Measurements from ENCODE around the gene AARS2. TPM values are rescaled to one million over a fixed set of nuclear protein-coding genes. Genes with fewer than 3 reads are reported as not detected.
A peak's percentile ranks its signal among the peaks of the same experiment; 100 is the strongest.

The AARS2 gene
- total and polyA plus RNA-seq, 2 of the 4 experiments (the other 2 are of a cell fraction), result 9.1 to 10.4 TPM

GRCh38 chr6:44298055-44298803 lies 14.9 kb downstream of the AARS2 start:
- no TSS peak for BruUV-seq (replicated peaks)
- H3K4me2 ChIP-seq (ENCODE audit: low read depth, low read length), result peak overlapping the region; percentile 88
- H3K4ac ChIP-seq (ENCODE audit: low read depth, low read length), result peak overlapping the region; percentile 82; the same call in 1 of the 2 replicates
- 42% methylated on average over 7 of the region's 20 CpGs; no CpG with 5 or more reads in 1 of the 2 experiments for WGBS, 2 experiments (ENCODE audit: extremely low coverage in 2 of 2, insufficient read length in 1 of 2)
- H3K23ac ChIP-seq (ENCODE audit: low read depth, low read length), result peak overlapping the region; percentile 8; the same call in 1 of the 2 replicates
- peak overlapping the region; percentile 88 for H2AFZ ChIP-seq (replicated peaks; ENCODE audit: low read length, poor library complexity)
- H2AK9ac ChIP-seq (replicated peaks; ENCODE audit: low read depth, low read length, poor library complexity), result peak overlapping the region; percentile 71
- peak overlapping the region; percentile 65 to 66; a peak in 2 of 4 replicates for H4K8ac ChIP-seq (ENCODE audit: low read depth in 2 of 2, low read length in 2 of 2)
- no peak overlapping the region for H3K18ac ChIP-seq (ENCODE audit: low read depth, low read length)
- no peak overlapping the region for H2BK15ac ChIP-seq (ENCODE audit: low read depth, low read length)
- no peak overlapping the region for H2BK5ac ChIP-seq (ENCODE audit: low read depth, low read length, poor library complexity, severe bottlenecking)
- no peaks in the 10 kb centered on the region; the same call in 1 of the 2 replicates for H3K9me1 ChIP-seq (ENCODE audit: insufficient read depth, low read length)
- H4K5ac ChIP-seq (ENCODE audit: low read depth, low read length), result 0 out of 2 replicates have a peak overlapping the region, but pooled peaks have one; percentile 33
- peak overlapping the region; percentile 83; the same call in 1 of the 2 replicates for H3K9ac ChIP-seq (ENCODE audit: low read depth, low read length)
- intact Hi-C loops (cut with micrococcal nuclease) (no loop called here), dilution Hi-C loops (cut with HindIII; ENCODE audit: low sequenced_read_pairs, unreplicated experiment) (no loop called here), in situ Hi-C loops (cut with MboI; ENCODE audit: low sequenced_read_pairs) (no loop called here)
- peak overlapping the region; percentile 2; the same call in 1 of the 2 replicates for H2AK5ac ChIP-seq (ENCODE audit: low read depth, low read length)
- H3K14ac ChIP-seq (replicated peaks; ENCODE audit: low read depth, low read length), result no peak overlapping the region
- DNase-seq (no peak), ATAC-seq (ENCODE audit: low read depth) (peak; percentile 3)
- H3K4me1 ChIP-seq (ENCODE audit: control insufficient read depth, insufficient read depth, low read length), result no peaks in the 10 kb centered on the region
- peaks cover 27% of the 10 kb centered on the region for H3K36me3 ChIP-seq (ENCODE audit: control insufficient read depth, insufficient read depth, low read length)
- peak overlapping the region; percentile 65 for H3K4me3 ChIP-seq (ENCODE audit: insufficient read depth, low read depth, low read length)
- H2BK20ac ChIP-seq (ENCODE audit: low read depth, low read length), result no peak overlapping the region
- ChIA-PET CTCF (interaction anchor here (0.8 to 1.0 kb wide), 2 partner anchors 14 to 30 kb away, joined by 4 read pairs; partner anchors contain the start of gene AARS2), POLR2A (ENCODE audit: unreplicated experiment) (no interaction called here)
- peaks cover 30% of the 10 kb centered on the region for H3K27me3 ChIP-seq (ENCODE audit: control insufficient read depth, insufficient read depth, low read length)
- no peak overlapping the region for H2BK120ac ChIP-seq (ENCODE audit: low read depth, low read length)
- H3K9me3 ChIP-seq (ENCODE audit: control insufficient read depth, insufficient read depth, low read length), result no peaks in the 10 kb centered on the region
- H4K20me1 ChIP-seq (ENCODE audit: insufficient read depth, low read length), result no peaks in the 10 kb centered on the region
- no peak overlapping the region for H3K56ac ChIP-seq (ENCODE audit: extremely low read depth, insufficient read depth, low read length)
- no peaks in the 10 kb centered on the region for H3K79me1 ChIP-seq (ENCODE audit: low read depth in 1 of 2, low read length in 2 of 2)
- H3K27ac ChIP-seq (ENCODE audit: insufficient read depth, low read length), result no peak overlapping the region; the same call in 1 of the 2 replicates
- H4K91ac ChIP-seq (ENCODE audit: insufficient read depth, low read depth, low read length), result no peak overlapping the region
- TF ChIP-seq BHLHE40 (IDR thresholded peaks at IDR 0.05; ENCODE audit: low read depth, low read length) (no peak), RFX5 (IDR thresholded peaks at IDR 0.05; ENCODE audit: low read depth, low read length) (no peak), POLR2A (IDR thresholded peaks at IDR 0.05; ENCODE audit: low read depth, low read length) (no peak), MAZ (IDR thresholded peaks at IDR 0.05; ENCODE audit: borderline replicate concordance, low read depth, low read length) (no peak), CEBPB (IDR thresholded peaks at IDR 0.05; ENCODE audit: low read depth, low read length) (no peak), SMC3 (IDR thresholded peaks at IDR 0.05; ENCODE audit: low read depth, low read length) (no peak), CTCF (conservative IDR thresholded peaks at IDR 0.05; ENCODE audit: low read depth, low read length) (no peak), CHD1 (IDR thresholded peaks at IDR 0.05; ENCODE audit: low read depth, low read length) (no peak), FOS (IDR thresholded peaks at IDR 0.05; ENCODE audit: low read depth, low read length) (no peak), RCOR1 (IDR thresholded peaks at IDR 0.05; ENCODE audit: insufficient replicate concordance, low read length) (no peak), MXI1 (IDR thresholded peaks at IDR 0.05; ENCODE audit: borderline replicate concordance, low read depth, low read length) (no peak), USF2 (IDR thresholded peaks at IDR 0.05; ENCODE audit: low read depth, low read length) (no peak), RAD21 (IDR thresholded peaks at IDR 0.05; ENCODE audit: low read length) (no peak)
- TF ChIP-seq, protein P1, sequence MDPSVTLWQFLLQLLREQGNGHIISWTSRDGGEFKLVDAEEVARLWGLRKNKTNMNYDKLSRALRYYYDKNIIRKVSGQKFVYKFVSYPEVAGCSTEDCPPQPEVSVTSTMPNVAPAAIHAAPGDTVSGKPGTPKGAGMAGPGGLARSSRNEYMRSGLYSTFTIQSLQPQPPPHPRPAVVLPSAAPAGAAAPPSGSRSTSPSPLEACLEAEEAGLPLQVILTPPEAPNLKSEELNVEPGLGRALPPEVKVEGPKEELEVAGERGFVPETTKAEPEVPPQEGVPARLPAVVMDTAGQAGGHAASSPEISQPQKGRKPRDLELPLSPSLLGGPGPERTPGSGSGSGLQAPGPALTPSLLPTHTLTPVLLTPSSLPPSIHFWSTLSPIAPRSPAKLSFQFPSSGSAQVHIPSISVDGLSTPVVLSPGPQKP (IDR thresholded peaks at IDR 0.05; ENCODE audit: borderline replicate concordance, low read depth, low read length), result no peak

Data from IMR-90 (cell line).